ENCODE results near the gene CFAP410.

CFAP410 gene

GRCh38 chr21:44288251-44289110, 50.7 kb downstream of the CFAP410 start:
- Histone ChIP-seq H3K18ac (ENCODE audit: low read length) (no peak overlapping the region), H3K36me3 (ENCODE audit: control insufficient read depth in 1 of 2, insufficient read depth in 2 of 2, low read length in 2 of 2) (no peaks in the 10 kb centered on the region), H3K9me3 (ENCODE audit: insufficient read depth, low read depth, low read length) (no peaks in the 10 kb centered on the region), H3K4me1 (ENCODE audit: control insufficient read depth in 1 of 2, insufficient read depth in 2 of 2, low read length in 2 of 2) (peaks cover 0 to 4% of the 10 kb centered on the region in 2 experiments), H3K9ac (ENCODE audit: low read length) (no peak overlapping the region), H3K79me1 (ENCODE audit: low read length) (no peaks in the 10 kb centered on the region), H3K4me3 (ENCODE audit: low read depth, low read length) (no peak overlapping the region), H2BK120ac (ENCODE audit: insufficient read depth, low read length, poor library complexity) (no peak overlapping the region), H2BK5ac (ENCODE audit: low read depth, low read length, poor library complexity) (no peak overlapping the region), H3K23ac (ENCODE audit: low read length) (no peak overlapping the region), H3K4ac (ENCODE audit: low read depth, low read length) (no peak overlapping the region), H3K27me3 (ENCODE audit: insufficient read depth, low read length) (no peaks in the 10 kb centered on the region), H2AFZ (ENCODE audit: insufficient read depth, low read length, poor library complexity) (no peak overlapping the region), H4K8ac (ENCODE audit: low read depth, low read length) (no peak overlapping the region), H2BK12ac (ENCODE audit: low read length) (no peak overlapping the region), H3K4me2 (ENCODE audit: low read length) (no peak overlapping the region), H3K79me2 (ENCODE audit: control insufficient read depth, insufficient read depth, low read length, poor library complexity) (no peaks in the 10 kb centered on the region), H4K12ac (ENCODE audit: low read depth, low read length) (no peak overlapping the region), H4K91ac (ENCODE audit: low read depth, low read length) (no peak overlapping the region), H2AK5ac (ENCODE audit: low read length) (no peak overlapping the region), H3K14ac (ENCODE audit: low read length) (no peak overlapping the region), H3K27ac (ENCODE audit: low read depth, low read length) (no peak overlapping the region)
- WGBS (ENCODE audit: extremely low coverage, insufficient coverage, insufficient read length), result no CpG with 5 or more reads among the region's 23 CpGs
- DNase-seq, result no peak

GRCh38 chr21:44286716-44287632, 52.2 kb downstream of the CFAP410 start:
- H3K4ac ChIP-seq (ENCODE audit: low read depth, low read length), result no peak overlapping the region

GRCh38 chr21:44286086-44286715, 53.0 kb downstream of the CFAP410 start:
- Histone ChIP-seq H4K91ac (ENCODE audit: low read depth, low read length) (no peak overlapping the region), H2BK120ac (ENCODE audit: insufficient read depth, low read length, poor library complexity) (no peak overlapping the region), H3K9me3 (ENCODE audit: insufficient read depth, low read depth, low read length) (no peaks in the 10 kb centered on the region), H3K79me2 (ENCODE audit: control insufficient read depth, insufficient read depth, low read length, poor library complexity) (no peaks in the 10 kb centered on the region), H3K27me3 (ENCODE audit: insufficient read depth, low read length) (no peaks in the 10 kb centered on the region), H3K27ac (ENCODE audit: low read depth, low read length) (no peak overlapping the region), H2BK12ac (ENCODE audit: low read length) (no peak overlapping the region), H2AFZ (ENCODE audit: insufficient read depth, low read length, poor library complexity) (no peak overlapping the region), H2AK5ac (ENCODE audit: low read length) (no peak overlapping the region), H3K23ac (ENCODE audit: low read length) (no peak overlapping the region), H3K9ac (ENCODE audit: low read length) (no peak overlapping the region), H3K79me1 (ENCODE audit: low read length) (no peaks in the 10 kb centered on the region), H3K14ac (ENCODE audit: low read length) (no peak overlapping the region), H3K4me1 (ENCODE audit: control insufficient read depth in 1 of 2, insufficient read depth in 2 of 2, low read length in 2 of 2) (peaks cover 0 to 4% of the 10 kb centered on the region in 2 experiments), H3K4me3 (ENCODE audit: low read depth, low read length) (no peak overlapping the region), H4K12ac (ENCODE audit: low read depth, low read length) (no peak overlapping the region), H3K36me3 (ENCODE audit: control insufficient read depth in 1 of 2, insufficient read depth in 2 of 2, low read length in 2 of 2) (no peaks in the 10 kb centered on the region), H4K8ac (ENCODE audit: low read depth, low read length) (no peak overlapping the region), H2BK5ac (ENCODE audit: low read depth, low read length, poor library complexity) (no peak overlapping the region), H3K4ac (ENCODE audit: low read depth, low read length) (no peak overlapping the region), H3K18ac (ENCODE audit: low read length) (no peak overlapping the region), H3K4me2 (ENCODE audit: low read length) (no peak overlapping the region)
- no CpG with 5 or more reads among the region's 21 CpGs for WGBS (ENCODE audit: extremely low coverage, insufficient coverage, insufficient read length)
- no peak for DNase-seq

More at GRCh38 chr21:44286716-44287632, 52.2 kb downstream of the CFAP410 start:
- Histone ChIP-seq H3K36me3 (ENCODE audit: control insufficient read depth in 1 of 2, insufficient read depth in 2 of 2, low read length in 2 of 2) (no peaks in the 10 kb centered on the region), H3K18ac (ENCODE audit: low read length) (no peak overlapping the region), H2BK12ac (ENCODE audit: low read length) (no peak overlapping the region), H3K27me3 (ENCODE audit: insufficient read depth, low read length) (no peaks in the 10 kb centered on the region), H3K27ac (ENCODE audit: low read depth, low read length) (no peak overlapping the region), H3K4me3 (ENCODE audit: low read depth, low read length) (no peak overlapping the region), H4K91ac (ENCODE audit: low read depth, low read length) (no peak overlapping the region), H3K79me1 (ENCODE audit: low read length) (no peaks in the 10 kb centered on the region), H2AK5ac (ENCODE audit: low read length) (no peak overlapping the region), H3K4me1 (ENCODE audit: control insufficient read depth in 1 of 2, insufficient read depth in 2 of 2, low read length in 2 of 2) (peaks cover 0 to 4% of the 10 kb centered on the region in 2 experiments), H3K4me2 (ENCODE audit: low read length) (no peak overlapping the region), H2BK5ac (ENCODE audit: low read depth, low read length, poor library complexity) (no peak overlapping the region), H4K12ac (ENCODE audit: low read depth, low read length) (no peak overlapping the region), H3K9me3 (ENCODE audit: insufficient read depth, low read depth, low read length) (no peaks in the 10 kb centered on the region), H2AFZ (ENCODE audit: insufficient read depth, low read length, poor library complexity) (no peak overlapping the region), H3K9ac (ENCODE audit: low read length) (no peak overlapping the region), H4K8ac (ENCODE audit: low read depth, low read length) (no peak overlapping the region), H2BK120ac (ENCODE audit: insufficient read depth, low read length, poor library complexity) (no peak overlapping the region), H3K14ac (ENCODE audit: low read length) (no peak overlapping the region), H3K79me2 (ENCODE audit: control insufficient read depth, insufficient read depth, low read length, poor library complexity) (no peaks in the 10 kb centered on the region), H3K23ac (ENCODE audit: low read length) (no peak overlapping the region)
- WGBS (ENCODE audit: extremely low coverage, insufficient coverage, insufficient read length), result no CpG with 5 or more reads among the region's 31 CpGs
- no peak for DNase-seq

Measured in trophoblast cell (in vitro differentiated cells and primary cell).